ENCODE results near the gene RNASE12.
"Not testable (repeated sequence)": the region's sequence is repeated elsewhere in the genome, so short reads cannot be mapped to it uniquely, and the experiment has no call there.

Gene RNASE12

GRCh38 chr14:20583142-20583541 lies 8.0 kb downstream of the RNASE12 start:
- no peak for DNase-seq (ENCODE audit: low read depth in 1 of 2, low spot score in 1 of 2)

DNA sequence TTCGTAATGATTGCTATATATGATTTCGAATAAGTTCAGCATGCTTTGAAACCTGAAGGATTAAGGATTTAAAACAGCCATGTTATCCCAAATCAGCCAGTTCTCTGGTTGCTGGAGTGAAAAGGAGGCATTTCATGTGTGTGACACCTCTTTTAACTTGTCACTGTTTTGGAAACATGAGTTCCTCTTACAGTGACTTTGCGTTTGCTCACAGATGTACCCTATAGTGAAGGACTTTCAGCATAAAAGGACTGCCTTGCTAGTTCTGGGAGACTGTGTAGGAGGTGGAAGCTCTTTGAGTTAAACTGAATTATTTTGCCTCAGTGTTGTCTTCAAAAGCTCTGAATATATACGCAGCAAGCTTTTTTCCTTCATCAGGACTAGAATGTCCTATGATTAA lies 10.9 kb downstream of the RNASE12 start:
- DNase-seq (ENCODE audit: low read depth in 1 of 2, low spot score in 1 of 2), result no peak

- no peak for DNase-seq (ENCODE audit: low read depth in 1 of 2, low spot score in 1 of 2)
Measured at GRCh38 chr14:20578784-20579502, 12.2 kb downstream of the RNASE12 start.

GRCh38 chr14:20578325-20578724 lies 12.9 kb downstream of the RNASE12 start:
- DNase-seq (ENCODE audit: low read depth in 1 of 2, low spot score in 1 of 2), result no peak

- not testable (repeated sequence) for DNase-seq (ENCODE audit: low read depth in 1 of 2, low spot score in 1 of 2)
Measured at GRCh38 chr14:20572382-20572990, 18.7 kb downstream of the RNASE12 start.

DNA sequence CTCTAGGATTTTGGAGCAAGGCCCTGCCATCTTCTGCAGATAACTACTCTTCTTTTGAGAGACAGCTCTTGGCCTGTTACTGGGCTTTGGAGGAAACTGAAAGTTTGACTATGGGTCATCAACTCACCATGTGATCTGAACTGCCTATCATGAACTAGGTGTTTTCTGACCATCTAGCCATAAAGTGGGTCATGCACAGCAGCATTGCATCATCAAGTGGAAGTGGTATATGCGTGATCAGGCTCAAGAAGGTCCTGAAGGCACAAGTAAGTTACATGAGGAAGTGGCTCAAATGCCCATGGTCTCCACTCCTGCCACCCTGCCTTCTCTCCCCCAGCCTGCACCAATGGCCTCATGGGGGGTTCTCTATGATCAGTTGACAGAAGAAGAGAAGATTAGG lies 20.5 kb downstream of the RNASE12 start:
- DNase-seq (ENCODE audit: low read depth in 1 of 2, low spot score in 1 of 2), result not testable (repeated sequence)

- not testable (repeated sequence) for DNase-seq (ENCODE audit: low read depth in 1 of 2, low spot score in 1 of 2)
Measured at GRCh38 chr14:20569865-20570264, 21.3 kb downstream of the RNASE12 start.

- DNase-seq (ENCODE audit: low read depth in 1 of 2, low spot score in 1 of 2), result no peak
Measured at GRCh38 chr14:20569066-20569465, 22.1 kb downstream of the RNASE12 start.

GRCh38 chr14:20568393-20568792 lies 22.8 kb downstream of the RNASE12 start:
- DNase-seq (ENCODE audit: low read depth in 1 of 2, low spot score in 1 of 2), result no peak

GRCh38 chr14:20567199-20567598 lies 24.0 kb downstream of the RNASE12 start:
- DNase-seq (ENCODE audit: low read depth in 1 of 2, low spot score in 1 of 2), result not testable (repeated sequence)

GRCh38 chr14:20564501-20564997 lies 26.6 kb downstream of the RNASE12 start:
- no peak for DNase-seq (ENCODE audit: low read depth in 1 of 2, low spot score in 1 of 2)

GRCh38 chr14:20563971-20564370 lies 27.2 kb downstream of the RNASE12 start:
- DNase-seq (ENCODE audit: low read depth in 1 of 2, low spot score in 1 of 2), result no peak

GRCh38 chr14:20560961-20561360 lies 30.2 kb downstream of the RNASE12 start, which contains the start of gene RNASE9:
RNASE9 (minus strand) TSS chr14:20561047.
- DNase-seq (ENCODE audit: low read depth in 1 of 2, low spot score in 1 of 2), result no peak

DNA sequence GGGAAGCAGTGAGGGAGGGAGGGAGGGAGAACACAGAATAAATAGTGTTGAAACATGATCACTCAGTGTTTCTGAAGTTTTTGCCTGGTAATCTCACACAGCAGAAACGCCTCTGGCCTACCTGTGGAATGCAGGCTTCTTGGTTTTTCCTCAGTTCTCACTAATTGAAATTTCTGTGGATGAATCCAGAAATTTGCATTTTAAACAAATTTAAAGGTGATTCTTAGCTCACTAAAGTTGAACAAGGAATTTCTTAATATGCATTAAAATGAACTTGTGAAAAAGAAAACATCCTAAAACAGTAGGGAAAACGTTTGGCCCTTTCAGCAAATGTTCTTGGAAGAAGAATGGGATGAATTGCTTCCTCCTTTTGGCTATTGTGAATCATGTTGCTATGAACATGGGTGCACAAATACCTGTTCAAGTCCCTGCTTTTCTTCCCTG lies 31.7 kb downstream of the RNASE12 start:
- DNase-seq (ENCODE audit: low read depth in 1 of 2, low spot score in 1 of 2), result no peak

DNA sequence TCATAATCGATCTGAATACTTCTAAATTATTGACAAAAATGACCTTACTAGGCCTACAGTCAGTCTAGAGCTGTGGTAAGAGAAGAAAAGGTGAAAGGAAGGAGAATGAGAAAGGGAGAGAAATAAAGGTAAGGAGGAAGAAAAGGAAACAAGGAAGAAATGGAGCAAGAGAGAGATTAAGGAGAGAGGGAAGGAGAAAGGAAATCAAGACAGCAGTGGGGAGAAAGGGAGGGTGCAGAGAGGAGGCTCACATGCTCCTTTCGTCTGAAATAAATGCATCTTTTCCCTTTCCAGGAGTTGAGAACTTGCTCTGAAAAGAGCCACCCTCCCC lies 34.0 kb downstream of the RNASE12 start:
- DNase-seq (ENCODE audit: low read depth in 1 of 2, low spot score in 1 of 2), result no peak

DNA sequence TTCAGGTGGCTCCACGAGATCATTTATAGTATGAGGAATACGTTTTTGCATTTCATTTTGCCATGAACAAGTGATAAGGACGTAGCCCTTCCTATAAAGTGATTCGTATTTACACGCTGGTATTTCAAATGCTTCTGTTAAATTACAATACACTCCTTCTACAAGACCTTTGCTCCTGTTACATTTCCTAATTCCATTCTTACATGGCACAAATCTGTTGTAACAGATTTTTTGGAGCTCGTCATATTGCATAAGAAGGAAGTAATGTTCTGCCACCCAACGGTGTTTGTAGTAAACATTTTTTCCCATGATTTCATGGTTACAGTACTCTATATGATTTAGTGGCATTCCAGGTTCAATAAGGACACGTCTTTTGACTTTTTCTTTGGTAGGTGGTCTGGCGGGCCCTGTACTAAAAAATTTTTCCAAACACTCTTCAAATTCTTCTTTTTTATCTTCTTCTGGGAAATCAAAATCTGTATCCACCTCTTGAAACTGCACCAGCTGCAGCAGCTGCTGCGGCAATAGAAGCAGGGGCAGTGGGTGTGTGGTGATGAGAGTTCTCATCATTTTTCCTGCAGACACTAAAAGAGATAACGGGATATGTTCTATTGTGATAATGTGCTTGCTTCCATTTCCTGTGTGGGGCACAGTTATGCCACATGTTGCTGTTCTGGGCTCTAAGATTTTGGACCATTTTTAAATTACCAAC lies 34.5 kb downstream of the RNASE12 start:
- no peak for DNase-seq (ENCODE audit: low read depth in 1 of 2, low spot score in 1 of 2)

GRCh38 chr14:20555845-20556244 lies 35.3 kb downstream of the RNASE12 start:
- DNase-seq (ENCODE audit: low read depth in 1 of 2, low spot score in 1 of 2), result no peak

DNA sequence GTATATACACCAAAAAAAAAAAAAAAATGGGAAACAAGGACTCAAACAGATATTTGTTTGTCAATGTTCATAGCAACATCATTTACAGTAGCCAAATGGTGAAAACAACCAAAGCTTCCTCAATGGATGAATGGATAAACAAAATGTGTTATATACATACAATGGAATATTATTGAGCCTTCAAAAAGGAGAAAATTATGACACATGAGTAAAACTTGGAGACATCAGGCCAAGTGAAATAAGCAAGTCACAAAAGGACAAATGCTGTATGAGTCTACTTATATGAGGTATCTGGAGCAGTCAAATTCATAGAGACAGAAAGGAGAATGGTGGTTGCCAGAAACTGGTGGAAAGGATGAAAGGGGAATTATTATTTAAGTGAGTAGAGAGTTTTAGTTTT lies 38.2 kb downstream of the RNASE12 start:
- no peak for DNase-seq (ENCODE audit: low read depth in 1 of 2, low spot score in 1 of 2)

DNA sequence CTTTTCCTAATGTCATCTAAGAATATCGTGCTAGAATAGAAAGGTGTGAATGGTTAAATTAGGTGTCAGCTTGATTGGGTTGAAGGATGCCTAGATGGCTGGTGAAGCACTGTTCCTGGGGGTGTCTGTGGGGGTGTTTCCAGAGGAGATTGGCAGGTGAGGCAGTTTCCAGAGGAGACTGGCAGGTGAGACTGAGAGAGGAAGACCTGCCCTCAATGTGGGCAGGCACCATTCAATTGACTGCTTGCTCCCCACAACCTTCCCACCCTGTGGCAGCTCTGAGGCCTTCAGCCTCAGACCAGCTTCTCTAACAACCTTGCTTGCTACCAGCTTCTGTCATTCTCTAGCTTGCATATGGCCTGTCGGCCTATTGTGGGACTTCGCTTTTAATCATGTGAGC lies 39.6 kb downstream of the RNASE12 start:
- DNase-seq (ENCODE audit: low read depth in 1 of 2, low spot score in 1 of 2), result no peak

GRCh38 chr14:20550926-20551325 lies 40.2 kb downstream of the RNASE12 start:
- no peak for DNase-seq (ENCODE audit: low read depth in 1 of 2, low spot score in 1 of 2)

- no peak for DNase-seq (ENCODE audit: low read depth in 1 of 2, low spot score in 1 of 2)
Measured at GRCh38 chr14:20548414-20549158, 42.6 kb downstream of the RNASE12 start.

Data from stimulated activated CD4-positive, alpha-beta T cell treated with anti-CD3 and anti-CD28 coated beads, Interleukin-15, amount 100 ng/mL, for 1 hour (primary cell).